Right lobe of liver (tissue), 6 donors: ENCODE results near the gene SDK1. TPM values are rescaled to one million over a fixed set of nuclear protein-coding genes. Genes with fewer than 3 reads are reported as not detected.

Experiments
- ATAC-seq, 4 donors: fragments of 200-7000 bp; cut with Tn5 transposase; one replicate each; pipeline ENCODE4 v1.9.1; 2020; ENCODE audit warnings: mild to moderate bottlenecking in 4 of 4, moderate library complexity in 4 of 4
- DNase-seq, 3 donors: peaks; one replicate each; pipeline ENCODE4 v3.0.0-alpha.2; 2020
- H3K27ac ChIP-seq, 3 donors: fragments of 200-600 bp; one replicate each; pipeline ENCODE4 v1.8.0; 2022
- H3K27me3 ChIP-seq, 2 donors: fragments of 200-600 bp; one replicate each; pipeline ENCODE4 v1.8.0; 2022
- H3K36me3 ChIP-seq, 4 donors: fragments of 200-600 bp; sonication (generic) in 1 of 4; one replicate each; pipeline versions ENCODE4 v1.5.1 to v1.8.0; 2017 to 2022; ENCODE audit warnings: control low read depth in 1 of 4
- H3K4me1 ChIP-seq, 4 donors: fragments of 200-600 bp; sonication (generic) in 1 of 4; one replicate each; pipeline versions ENCODE4 v1.5.1 to v1.8.0; 2017 to 2022; ENCODE audit warnings: control low read depth in 1 of 4
- H3K4me3 ChIP-seq, 3 donors: fragments of 200-600 bp; one replicate each; pipeline ENCODE4 v1.8.0; 2022
- H3K9me3 ChIP-seq, 4 donors: fragments of 200-600 bp; sonication (generic) in 1 of 4; one replicate each; pipeline versions ENCODE4 v1.5.1 to v1.8.0; 2017 to 2022; ENCODE audit warnings: control low read depth in 1 of 4
- POLR2A ChIP-seq: fragments of 450-650 bp; IDR thresholded peaks from one replicate; pipeline ENCODE4 v1.6.1; 2017; ENCODE audit warnings: antibody characterized with exemption, mild to moderate bottlenecking
- WGBS: methylation state at CpG from one replicate; pipeline ENCODE4 v1.1.6; 2018; ENCODE audit warnings: low coverage, low lambda C conversion rate; ENCODE audit not compliant: insufficient coverage; ENCODE audit errors: missing lambda C conversion rate; 5-methylcytosine and 5-hydroxymethylcytosine counted together
- intact Hi-C, 2 donors: fragments of 100-400 bp; cut with DNase I; formaldehyde crosslinking; loops; one replicate each; pipeline versions ENCODE4 v1.11.2 to v1.14.1; 2022
- total RNA-seq, 6 experiments: library from RNA; depleted of rRNA in 2 of 6; stranded (reverse); fragments of >200 nt in 2 of 6; fragmentation: NEBNext Ultra II Directional in 3 of 6; extraction: Animal tissue kit (Norgen Biotek cat#: 25700) in 3 of 6; gene quantifications; one replicate each; pipeline versions ENCODE4 v1.1.0 to v1.2.4, GENCODE V29; 2016 to 2023
- TF ChIP-seq, protein P1 (sequence below), 4 donors: fragments of 200-600 bp in 3 of 4; fragments of 450-650 bp in 1 of 4; IDR thresholded peaks; one replicate each; pipeline versions ENCODE4 v1.5.1 to v1.8.0; 2016 to 2022; ENCODE audit warnings: antibody characterized with exemption in 4 of 4, mild to moderate bottlenecking in 2 of 4
- donor health status: DM: no; HTN: yes; CAD: no.
- donor health status: DM: no; HTN: no; CAD: no.
- donor health status: DM: no; HTN: no; CAD: no.
- donor health status: DM: no; HTN: yes; CAD: no.
- donor health status: DM: no; HTN: yes; CAD: no.

Gene SDK1
- total RNA-seq, 6 experiments from 2014 or later, result 0.07 to 1.4 (median 0.65) TPM

- no peak overlapping the region for H3K27ac ChIP-seq
- H3K36me3 ChIP-seq, result no peaks in the 10 kb centered on the region
- ATAC-seq, result no peak
Observed at GRCh38 chr7:3304131-3304530, 3.1 kb downstream of the SDK1 start.

DNA sequence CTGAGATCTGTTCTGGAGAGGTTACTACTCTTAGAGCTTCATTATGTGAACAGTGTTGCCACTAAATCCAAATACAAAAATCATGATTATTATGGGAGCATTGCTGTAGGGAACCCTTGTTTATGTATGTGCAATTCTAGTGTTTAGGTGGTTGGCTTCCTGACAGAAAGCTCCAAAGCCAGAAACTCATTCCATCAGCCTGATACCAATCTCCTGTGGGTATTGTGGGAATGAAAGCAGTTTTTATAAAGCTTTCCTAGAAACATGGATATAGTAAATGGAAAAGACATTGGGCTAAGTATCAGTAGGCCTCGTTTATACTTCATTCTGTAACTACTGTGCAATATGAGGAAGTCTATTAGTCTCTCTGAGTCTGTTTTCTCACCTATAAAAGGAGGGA is 6.4 kb downstream of the SDK1 start:
- TF ChIP-seq POLR2A, result no peak
- no peak overlapping the region for H3K4me3 ChIP-seq
- ATAC-seq (no peak), DNase-seq (no peak)
- 20% methylated on average over 1 of the region's 1 CpG for WGBS
- intact Hi-C loops, result no loop called here
- no peaks in the 10 kb centered on the region for H3K27me3 ChIP-seq
- no peaks in the 10 kb centered on the region for H3K4me1 ChIP-seq
- H3K9me3 ChIP-seq, result no peaks in the 10 kb centered on the region
- no peaks in the 10 kb centered on the region for H3K36me3 ChIP-seq
- no peak overlapping the region for H3K27ac ChIP-seq

More at GRCh38 chr7:3304131-3304530, 3.1 kb downstream of the SDK1 start:
- Histone ChIP-seq H3K9me3 (no peaks in the 10 kb centered on the region), H3K27me3 (no peaks in the 10 kb centered on the region), H3K4me1 (peaks cover 0 to 10% (median 0%) of the 10 kb centered on the region in 4 donors), H3K4me3 (no peak overlapping the region)
- DNase-seq, result no peak
- TF ChIP-seq, protein P1, sequence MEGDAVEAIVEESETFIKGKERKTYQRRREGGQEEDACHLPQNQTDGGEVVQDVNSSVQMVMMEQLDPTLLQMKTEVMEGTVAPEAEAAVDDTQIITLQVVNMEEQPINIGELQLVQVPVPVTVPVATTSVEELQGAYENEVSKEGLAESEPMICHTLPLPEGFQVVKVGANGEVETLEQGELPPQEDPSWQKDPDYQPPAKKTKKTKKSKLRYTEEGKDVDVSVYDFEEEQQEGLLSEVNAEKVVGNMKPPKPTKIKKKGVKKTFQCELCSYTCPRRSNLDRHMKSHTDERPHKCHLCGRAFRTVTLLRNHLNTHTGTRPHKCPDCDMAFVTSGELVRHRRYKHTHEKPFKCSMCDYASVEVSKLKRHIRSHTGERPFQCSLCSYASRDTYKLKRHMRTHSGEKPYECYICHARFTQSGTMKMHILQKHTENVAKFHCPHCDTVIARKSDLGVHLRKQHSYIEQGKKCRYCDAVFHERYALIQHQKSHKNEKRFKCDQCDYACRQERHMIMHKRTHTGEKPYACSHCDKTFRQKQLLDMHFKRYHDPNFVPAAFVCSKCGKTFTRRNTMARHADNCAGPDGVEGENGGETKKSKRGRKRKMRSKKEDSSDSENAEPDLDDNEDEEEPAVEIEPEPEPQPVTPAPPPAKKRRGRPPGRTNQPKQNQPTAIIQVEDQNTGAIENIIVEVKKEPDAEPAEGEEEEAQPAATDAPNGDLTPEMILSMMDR (IDR thresholded peaks at IDR 0.05), result no peak
- no peak for TF ChIP-seq POLR2A
- 92% methylated on average over 4 of the region's 4 CpGs for WGBS
- intact Hi-C loops, result no loop called here

- H3K4me3 ChIP-seq, result no peak overlapping the region
- H3K27ac ChIP-seq, result no peak overlapping the region
- H3K36me3 ChIP-seq, result no peaks in the 10 kb centered on the region
- TF ChIP-seq, protein P1 (IDR thresholded peaks at IDR 0.05), result no peak
- TF ChIP-seq POLR2A, result no peak
- H3K27me3 ChIP-seq, result no peaks in the 10 kb centered on the region
- H3K4me1 ChIP-seq, result peaks cover 0 to 2% (median 0%) of the 10 kb centered on the region in 4 donors
- DNase-seq, result no peak
- no peaks in the 10 kb centered on the region for H3K9me3 ChIP-seq
- WGBS, result 79% methylated on average over 3 of the region's 3 CpGs
- intact Hi-C loops, result no loop called here
- no peak for ATAC-seq
Observed at GRCh38 chr7:3309140-3309539, 8.1 kb downstream of the SDK1 start.

DNA sequence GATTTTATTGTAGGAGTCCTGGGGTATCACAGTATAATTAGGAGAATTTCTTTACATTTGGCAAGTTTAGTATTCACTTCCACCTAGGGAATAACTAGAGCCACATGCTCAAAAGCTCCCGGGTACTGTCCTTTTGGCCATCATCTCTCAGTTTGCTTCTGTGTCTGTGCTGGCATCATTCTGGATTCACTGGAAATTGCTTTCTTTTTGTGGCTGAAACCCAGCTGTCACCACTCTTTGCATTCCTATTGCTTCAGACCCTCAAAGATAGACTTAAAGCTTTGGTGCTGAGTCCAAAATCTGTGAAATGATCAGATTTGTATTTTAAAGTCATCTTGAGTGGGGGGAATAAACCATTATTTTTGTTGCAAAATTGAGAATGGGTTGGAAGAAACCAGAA is 8.9 kb downstream of the SDK1 start:
- intact Hi-C loops, result no loop called here
- TF ChIP-seq POLR2A, result no peak
- TF ChIP-seq, protein P1 (IDR thresholded peaks at IDR 0.05), result no peak
- no peak for DNase-seq
- ATAC-seq, result no peak
- peaks cover 0 to 2% (median 0%) of the 10 kb centered on the region in 4 donors for H3K4me1 ChIP-seq
- H3K27ac ChIP-seq, result no peak overlapping the region
- 28% methylated on average over 1 of the region's 1 CpG for WGBS
- H3K36me3 ChIP-seq, result no peaks in the 10 kb centered on the region
- H3K9me3 ChIP-seq, result no peaks in the 10 kb centered on the region
- no peaks in the 10 kb centered on the region for H3K27me3 ChIP-seq
- no peak overlapping the region for H3K4me3 ChIP-seq

GRCh38 chr7:3310884-3311283 is 9.8 kb downstream of the SDK1 start:
- H3K36me3 ChIP-seq, result no peaks in the 10 kb centered on the region
- H3K27me3 ChIP-seq, result no peaks in the 10 kb centered on the region
- TF ChIP-seq, protein P1 (IDR thresholded peaks at IDR 0.05), result no peak
- no peak for TF ChIP-seq POLR2A
- ATAC-seq (no peak), DNase-seq (no peak)
- intact Hi-C loops, result no loop called here
- H3K27ac ChIP-seq, result no peak overlapping the region
- H3K9me3 ChIP-seq, result no peaks in the 10 kb centered on the region
- WGBS, result 66% methylated on average over 3 of the region's 3 CpGs
- no peak overlapping the region for H3K4me3 ChIP-seq
- peaks cover 0 to 2% (median 0%) of the 10 kb centered on the region in 4 donors for H3K4me1 ChIP-seq
